ENCODE data around the gene CNIH1.
"Not testable (repeated sequence)": the region's sequence is repeated elsewhere in the genome, so short reads cannot be mapped to it uniquely, and the experiment has no call there.

CNIH1 gene

GRCh38 chr14:54387328-54387727, 53.8 kb downstream of the CNIH1 start:
- Histone ChIP-seq H3K36me3 (replicated peaks) (no peaks in the 10 kb centered on the region), H3K27me3 (replicated peaks) (no peaks in the 10 kb centered on the region), H3K4me3 (ENCODE audit: low read depth, low read length) (no peak overlapping the region), H3K27ac (no peak overlapping the region)
- in situ Hi-C loops (cut with HindIII; ENCODE audit: low pct_ligation_motif_present, low sequenced_read_pairs), result no loop called here
- TF ChIP-seq, protein P1, sequence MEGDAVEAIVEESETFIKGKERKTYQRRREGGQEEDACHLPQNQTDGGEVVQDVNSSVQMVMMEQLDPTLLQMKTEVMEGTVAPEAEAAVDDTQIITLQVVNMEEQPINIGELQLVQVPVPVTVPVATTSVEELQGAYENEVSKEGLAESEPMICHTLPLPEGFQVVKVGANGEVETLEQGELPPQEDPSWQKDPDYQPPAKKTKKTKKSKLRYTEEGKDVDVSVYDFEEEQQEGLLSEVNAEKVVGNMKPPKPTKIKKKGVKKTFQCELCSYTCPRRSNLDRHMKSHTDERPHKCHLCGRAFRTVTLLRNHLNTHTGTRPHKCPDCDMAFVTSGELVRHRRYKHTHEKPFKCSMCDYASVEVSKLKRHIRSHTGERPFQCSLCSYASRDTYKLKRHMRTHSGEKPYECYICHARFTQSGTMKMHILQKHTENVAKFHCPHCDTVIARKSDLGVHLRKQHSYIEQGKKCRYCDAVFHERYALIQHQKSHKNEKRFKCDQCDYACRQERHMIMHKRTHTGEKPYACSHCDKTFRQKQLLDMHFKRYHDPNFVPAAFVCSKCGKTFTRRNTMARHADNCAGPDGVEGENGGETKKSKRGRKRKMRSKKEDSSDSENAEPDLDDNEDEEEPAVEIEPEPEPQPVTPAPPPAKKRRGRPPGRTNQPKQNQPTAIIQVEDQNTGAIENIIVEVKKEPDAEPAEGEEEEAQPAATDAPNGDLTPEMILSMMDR (IDR thresholded peaks at IDR 0.05; ENCODE audit: low read depth, low read length, missing control alignments), result no peak
- DNase-seq, result no peak

DNA sequence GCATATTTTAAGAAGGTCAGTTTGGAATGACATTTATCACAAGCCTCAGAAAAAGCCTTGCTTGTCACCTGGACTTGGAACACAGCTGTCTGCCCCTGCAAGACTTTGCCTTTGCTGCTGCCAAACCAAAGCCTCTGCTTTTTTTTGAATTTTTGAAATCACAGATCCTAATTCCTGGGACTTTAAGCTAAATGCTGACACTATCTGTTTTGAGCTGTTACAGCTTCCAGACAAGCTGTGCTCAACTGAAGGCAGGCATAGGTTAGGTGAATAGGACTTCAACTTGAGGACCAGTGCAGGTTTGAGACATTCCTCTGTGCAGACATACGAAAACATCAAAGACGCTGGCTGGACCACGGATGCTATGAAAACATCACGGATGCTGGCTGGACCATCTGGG, 55.6 kb downstream of the CNIH1 start:
- Histone ChIP-seq H3K27ac (no peak overlapping the region), H3K27me3 (replicated peaks) (no peaks in the 10 kb centered on the region), H3K36me3 (replicated peaks) (no peaks in the 10 kb centered on the region), H3K4me3 (ENCODE audit: low read depth, low read length) (no peak overlapping the region)
- TF ChIP-seq, protein P1 (IDR thresholded peaks at IDR 0.05; ENCODE audit: low read depth, low read length, missing control alignments), result no peak
- no peak for DNase-seq
- in situ Hi-C loops (cut with HindIII; ENCODE audit: low pct_ligation_motif_present, low sequenced_read_pairs), result no loop called here

GRCh38 chr14:54383835-54384234, 57.3 kb downstream of the CNIH1 start:
- Histone ChIP-seq H3K4me3 (ENCODE audit: low read depth, low read length) (no peak overlapping the region), H3K27ac (no peak overlapping the region), H3K36me3 (replicated peaks) (no peaks in the 10 kb centered on the region), H3K27me3 (replicated peaks) (no peaks in the 10 kb centered on the region)
- TF ChIP-seq, protein P1 (IDR thresholded peaks at IDR 0.05; ENCODE audit: low read depth, low read length, missing control alignments), result no peak
- in situ Hi-C loops (cut with HindIII; ENCODE audit: low pct_ligation_motif_present, low sequenced_read_pairs), result no loop called here
- DNase-seq, result no peak

- TF ChIP-seq, protein P1 (IDR thresholded peaks at IDR 0.05; ENCODE audit: low read depth, low read length, missing control alignments), result no peak
- H3K27me3 ChIP-seq (replicated peaks), result peaks cover 4% of the 10 kb centered on the region
- in situ Hi-C loops (cut with HindIII; ENCODE audit: low pct_ligation_motif_present, low sequenced_read_pairs), result no loop called here
- DNase-seq, result no peak
- H3K36me3 ChIP-seq (replicated peaks), result no peaks in the 10 kb centered on the region
- H3K4me3 ChIP-seq (ENCODE audit: low read depth, low read length), result no peak overlapping the region
- H3K27ac ChIP-seq, result no peak overlapping the region
Observed at GRCh38 chr14:54381821-54382220, 59.4 kb downstream of the CNIH1 start.

DNA sequence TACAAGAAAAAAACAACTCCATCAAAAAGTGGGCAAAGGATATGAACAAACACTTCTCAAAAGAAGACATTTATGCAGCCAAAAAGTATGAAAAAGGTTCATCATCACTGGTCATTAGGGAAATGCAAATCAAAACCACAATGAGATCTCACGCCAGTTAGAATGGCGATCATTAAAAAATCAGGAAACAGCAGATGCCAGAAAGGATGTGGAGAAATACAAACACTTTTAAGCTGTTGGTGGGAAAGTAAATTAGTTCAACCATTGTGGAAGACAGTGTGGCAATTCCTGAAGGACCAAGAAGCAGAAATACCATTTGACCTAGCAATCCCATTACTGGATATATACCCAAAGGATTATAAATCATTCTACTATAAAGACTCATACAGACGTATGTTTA, 60.6 kb downstream of the CNIH1 start:
- in situ Hi-C loops (cut with HindIII; ENCODE audit: low pct_ligation_motif_present, low sequenced_read_pairs); H3K4me3 ChIP-seq (ENCODE audit: low read depth, low read length); DNase-seq; H3K27ac ChIP-seq; H3K36me3 ChIP-seq (replicated peaks); H3K27me3 ChIP-seq (replicated peaks): not testable (repeated sequence)

GRCh38 chr14:54378893-54379292, 62.3 kb downstream of the CNIH1 start:
- DNase-seq; H3K4me3 ChIP-seq (ENCODE audit: low read depth, low read length); H3K27ac ChIP-seq; in situ Hi-C loops (cut with HindIII; ENCODE audit: low pct_ligation_motif_present, low sequenced_read_pairs); H3K36me3 ChIP-seq (replicated peaks); H3K27me3 ChIP-seq (replicated peaks): not testable (repeated sequence)

DNA sequence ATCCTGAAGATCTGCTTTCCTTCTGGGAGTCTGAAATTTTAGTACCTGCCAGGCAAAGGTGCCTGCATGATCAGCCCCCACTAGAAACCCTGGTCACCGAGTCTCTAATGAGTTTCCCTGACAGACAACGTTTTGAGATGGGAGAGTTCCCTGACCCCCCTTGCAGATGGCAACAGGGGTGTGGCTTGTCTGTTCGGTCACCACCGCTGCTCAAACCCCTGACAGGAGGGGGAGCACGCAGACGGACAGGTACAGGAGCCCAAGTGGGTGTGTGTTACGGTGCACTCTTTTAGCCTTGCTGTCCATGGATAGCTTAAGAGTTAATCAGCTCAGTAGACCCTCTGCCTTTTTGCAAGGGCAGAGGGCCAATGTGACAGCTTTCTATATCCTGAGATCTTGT, 63.7 kb downstream of the CNIH1 start:
- no peak overlapping the region for H3K4me3 ChIP-seq (ENCODE audit: low read depth, low read length)
- TF ChIP-seq, protein P1 (IDR thresholded peaks at IDR 0.05; ENCODE audit: low read depth, low read length, missing control alignments), result no peak
- H3K36me3 ChIP-seq (replicated peaks), result no peaks in the 10 kb centered on the region
- in situ Hi-C loops (cut with HindIII; ENCODE audit: low pct_ligation_motif_present, low sequenced_read_pairs), result no loop called here
- DNase-seq, result no peak
- H3K27me3 ChIP-seq (replicated peaks), result peaks cover 4% of the 10 kb centered on the region
- H3K27ac ChIP-seq, result no peak overlapping the region
